ENCODE measurements around the gene RPL22.

DNA sequence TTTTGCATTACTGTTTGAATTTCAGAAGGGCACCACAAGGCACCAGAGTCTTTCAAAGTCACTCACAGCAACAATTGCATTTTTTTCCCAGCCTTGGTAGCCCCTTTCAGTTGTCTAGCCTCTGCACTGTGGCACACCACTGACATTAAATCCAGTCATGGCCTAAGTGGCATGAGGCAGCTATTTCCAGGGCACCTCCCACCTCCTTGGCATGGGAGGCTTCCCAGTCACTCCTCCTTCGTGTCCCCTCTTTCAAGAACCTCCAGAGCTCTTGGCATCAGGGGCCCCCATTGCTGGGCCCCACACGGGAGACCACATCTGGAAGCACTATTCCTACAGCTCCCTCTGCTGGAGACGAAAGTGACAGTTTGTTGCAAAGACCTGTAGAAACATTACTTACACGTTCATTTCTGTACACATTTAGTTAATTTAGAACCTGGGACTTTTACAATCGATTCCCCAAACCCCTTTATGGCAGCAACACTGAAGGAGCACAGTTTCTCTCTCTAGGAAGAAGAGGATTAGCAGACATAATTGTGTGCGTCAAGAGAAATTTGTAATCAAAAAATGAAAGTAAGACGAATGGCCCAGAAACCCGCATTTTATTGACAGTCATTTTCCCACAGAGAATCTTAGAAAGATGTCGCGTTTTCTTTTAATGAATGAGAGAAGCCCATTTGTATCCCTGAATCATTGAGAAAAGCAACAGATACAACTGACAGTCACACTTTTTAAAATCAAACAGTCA lies 13.6 kb downstream of the RPL22 start:
- TF ChIP-seq, protein P1, sequence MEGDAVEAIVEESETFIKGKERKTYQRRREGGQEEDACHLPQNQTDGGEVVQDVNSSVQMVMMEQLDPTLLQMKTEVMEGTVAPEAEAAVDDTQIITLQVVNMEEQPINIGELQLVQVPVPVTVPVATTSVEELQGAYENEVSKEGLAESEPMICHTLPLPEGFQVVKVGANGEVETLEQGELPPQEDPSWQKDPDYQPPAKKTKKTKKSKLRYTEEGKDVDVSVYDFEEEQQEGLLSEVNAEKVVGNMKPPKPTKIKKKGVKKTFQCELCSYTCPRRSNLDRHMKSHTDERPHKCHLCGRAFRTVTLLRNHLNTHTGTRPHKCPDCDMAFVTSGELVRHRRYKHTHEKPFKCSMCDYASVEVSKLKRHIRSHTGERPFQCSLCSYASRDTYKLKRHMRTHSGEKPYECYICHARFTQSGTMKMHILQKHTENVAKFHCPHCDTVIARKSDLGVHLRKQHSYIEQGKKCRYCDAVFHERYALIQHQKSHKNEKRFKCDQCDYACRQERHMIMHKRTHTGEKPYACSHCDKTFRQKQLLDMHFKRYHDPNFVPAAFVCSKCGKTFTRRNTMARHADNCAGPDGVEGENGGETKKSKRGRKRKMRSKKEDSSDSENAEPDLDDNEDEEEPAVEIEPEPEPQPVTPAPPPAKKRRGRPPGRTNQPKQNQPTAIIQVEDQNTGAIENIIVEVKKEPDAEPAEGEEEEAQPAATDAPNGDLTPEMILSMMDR (optimal IDR thresholded peaks at IDR 0.05 in 1 of 3, IDR thresholded peaks at IDR 0.05 in 1 of 3, conservative IDR thresholded peaks at IDR 0.05 in 1 of 3; ENCODE audit: extremely low read depth in 1 of 3, insufficient read depth in 2 of 3, low read length in 3 of 3): peak; percentile 41 to 61 (median 54)
- no peak for TF ChIP-seq EZH2 (IDR thresholded peaks at IDR 0.05; ENCODE audit: low read length)

Data from keratinocyte (primary cell).